Measurements from ENCODE around the gene PRR15.

DNA sequence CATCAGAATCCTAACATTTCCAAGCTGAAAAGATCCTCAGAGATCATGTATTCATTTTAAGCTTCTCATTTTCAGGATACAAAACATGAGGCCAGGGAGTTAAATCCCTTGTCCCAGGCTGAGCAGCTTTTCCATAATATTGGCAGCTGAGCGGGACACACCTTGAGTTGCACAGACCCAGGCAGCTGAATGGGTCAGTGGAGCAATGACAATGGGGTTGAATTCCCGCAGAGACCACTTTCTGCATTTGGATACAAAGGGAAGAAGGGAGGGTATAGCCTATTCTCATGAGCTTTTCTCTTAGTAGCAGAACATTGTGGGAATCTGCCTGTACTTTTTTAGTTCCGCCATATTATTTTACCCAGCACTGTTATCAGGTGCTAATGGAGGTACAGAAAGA lies 49.5 kb downstream of the PRR15 start:
- TF ChIP-seq CTCF (conservative IDR thresholded peaks at IDR 0.05; ENCODE audit: low read length) (no peak), EZH2phosphoT487 (IDR thresholded peaks at IDR 0.05; ENCODE audit: borderline replicate concordance, low read depth, low read length) (no peak)
